ENCODE data around the gene DSCAM.

DSCAM gene

GRCh38 chr21:40208948-40209345, 638.0 kb downstream of the DSCAM start:
- no peak for DNase-seq

- no peak for DNase-seq
These were observed 638.6 kb downstream of the DSCAM start for GRCh38 chr21:40208206-40208947.

- no peak for DNase-seq
These were observed 646.0 kb downstream of the DSCAM start for GRCh38 chr21:40200946-40201345.

GRCh38 chr21:40200126-40200525, 646.8 kb downstream of the DSCAM start:
- no peak for DNase-seq

GRCh38 chr21:40194185-40194980, 652.6 kb downstream of the DSCAM start:
- no peak for DNase-seq

GRCh38 chr21:40191616-40192015, 655.3 kb downstream of the DSCAM start:
- DNase-seq = no peak

- DNase-seq = no peak
These were observed 655.8 kb downstream of the DSCAM start for GRCh38 chr21:40191196-40191595.

GRCh38 chr21:40187946-40188654, 658.9 kb downstream of the DSCAM start:
- no peak for DNase-seq

GRCh38 chr21:40187244-40187643, 659.7 kb downstream of the DSCAM start:
- DNase-seq = no peak

- no peak for DNase-seq
These were observed 660.9 kb downstream of the DSCAM start for GRCh38 chr21:40186045-40186444.

- no peak for DNase-seq
These were observed 661.8 kb downstream of the DSCAM start for GRCh38 chr21:40185208-40185607.

- peak; percentile 26 for DNase-seq
These were observed 664.5 kb downstream of the DSCAM start for GRCh38 chr21:40182491-40182890.

GRCh38 chr21:40179166-40179565, 667.8 kb downstream of the DSCAM start:
- DNase-seq = no peak

GRCh38 chr21:40178726-40179125, 668.2 kb downstream of the DSCAM start:
- DNase-seq = no peak

GRCh38 chr21:40177979-40178378, 669.0 kb downstream of the DSCAM start:
- DNase-seq = no peak

GRCh38 chr21:40176724-40177123, 670.2 kb downstream of the DSCAM start:
- no peak for DNase-seq

- DNase-seq = no peak
These were observed 673.1 kb downstream of the DSCAM start for GRCh38 chr21:40173816-40174215.

- no peak for DNase-seq
These were observed 677.0 kb downstream of the DSCAM start for GRCh38 chr21:40169971-40170370.

GRCh38 chr21:40166291-40166843, 680.6 kb downstream of the DSCAM start:
- no peak for DNase-seq

GRCh38 chr21:40165773-40166070, 681.2 kb downstream of the DSCAM start:
- no peak for DNase-seq

- DNase-seq = no peak
These were observed 681.8 kb downstream of the DSCAM start for GRCh38 chr21:40164905-40165772.

- no peak for DNase-seq
These were observed 684.9 kb downstream of the DSCAM start for GRCh38 chr21:40162075-40162474.

- DNase-seq = no peak
These were observed 686.0 kb downstream of the DSCAM start for GRCh38 chr21:40160911-40161310.

All from CD4-positive, alpha-beta T cell treated with Interleukin-17A for 4 hours (primary cell).